ENCODE data around the gene RAET1L.

GRCh38 chr6:150038202-150039062 is 13.1 kb upstream of the RAET1L start:
- TF ChIP-seq, protein P1, sequence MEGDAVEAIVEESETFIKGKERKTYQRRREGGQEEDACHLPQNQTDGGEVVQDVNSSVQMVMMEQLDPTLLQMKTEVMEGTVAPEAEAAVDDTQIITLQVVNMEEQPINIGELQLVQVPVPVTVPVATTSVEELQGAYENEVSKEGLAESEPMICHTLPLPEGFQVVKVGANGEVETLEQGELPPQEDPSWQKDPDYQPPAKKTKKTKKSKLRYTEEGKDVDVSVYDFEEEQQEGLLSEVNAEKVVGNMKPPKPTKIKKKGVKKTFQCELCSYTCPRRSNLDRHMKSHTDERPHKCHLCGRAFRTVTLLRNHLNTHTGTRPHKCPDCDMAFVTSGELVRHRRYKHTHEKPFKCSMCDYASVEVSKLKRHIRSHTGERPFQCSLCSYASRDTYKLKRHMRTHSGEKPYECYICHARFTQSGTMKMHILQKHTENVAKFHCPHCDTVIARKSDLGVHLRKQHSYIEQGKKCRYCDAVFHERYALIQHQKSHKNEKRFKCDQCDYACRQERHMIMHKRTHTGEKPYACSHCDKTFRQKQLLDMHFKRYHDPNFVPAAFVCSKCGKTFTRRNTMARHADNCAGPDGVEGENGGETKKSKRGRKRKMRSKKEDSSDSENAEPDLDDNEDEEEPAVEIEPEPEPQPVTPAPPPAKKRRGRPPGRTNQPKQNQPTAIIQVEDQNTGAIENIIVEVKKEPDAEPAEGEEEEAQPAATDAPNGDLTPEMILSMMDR (IDR thresholded peaks at IDR 0.05) = no peak
- TF ChIP-seq POLR2A (IDR thresholded peaks at IDR 0.05; ENCODE audit: low read depth) = no peak
